Esophagus muscularis mucosa (tissue), 4 donors: ENCODE results near the gene CAMK1D. TPM values are rescaled to one million over a fixed set of nuclear protein-coding genes. Genes with fewer than 3 reads are reported as not detected.

Experiments
- DNase-seq: peaks from one replicate; pipeline ENCODE4 v3.0.0-alpha.2; 2017; ENCODE audit errors: extremely low spot score
- H3K27ac ChIP-seq, 4 donors: fragments of 200-600 bp; sonication (generic); replicated peaks in 1 of 4; 1 replicate in 3 of 4; 2 replicates in 1 of 4; pipeline ENCODE4 v1.5.1; 2016 to 2019; ENCODE audit warnings: mild to moderate bottlenecking in 1 of 4
- H3K27me3 ChIP-seq, 4 donors: fragments of 200-600 bp; sonication (generic); one replicate each; pipeline versions ENCODE4 v1.5.1 to v1.6.0; 2016 to 2019
- H3K36me3 ChIP-seq, 4 donors: fragments of 200-600 bp; sonication (generic); one replicate each; pipeline ENCODE4 v1.5.1; 2016 to 2019
- H3K4me1 ChIP-seq, 4 donors: fragments of 200-600 bp; sonication (generic); one replicate each; pipeline ENCODE4 v1.5.1; 2016 to 2019
- H3K4me3 ChIP-seq, 4 donors: fragments of 200-600 bp; sonication (generic); 1 replicate in 2 of 4; 2 replicates in 2 of 4; pipeline ENCODE4 v1.5.1; 2016 to 2019; ENCODE audit warnings: mild to moderate bottlenecking in 4 of 4, moderate library complexity in 1 of 4
- H3K9me3 ChIP-seq, 4 donors: fragments of 200-600 bp; sonication (generic); 1 replicate in 3 of 4; 2 replicates in 1 of 4; pipeline ENCODE4 v1.5.1; 2016 to 2019
- EP300 ChIP-seq: sonication (generic); formaldehyde crosslinking; IDR thresholded peaks from one replicate; pipeline ENCODE4 v1.6.1; 2017; ENCODE audit warnings: antibody characterized with exemption
- POLR2A ChIP-seq: fragments of 450-650 bp; IDR thresholded peaks from one replicate; pipeline ENCODE4 v1.6.1; 2017; ENCODE audit warnings: antibody characterized with exemption, moderate library complexity, mild to moderate bottlenecking, low read depth
- POLR2AphosphoS5 ChIP-seq, 2 donors: sonication (generic); formaldehyde crosslinking; IDR thresholded peaks; one replicate each; pipeline ENCODE4 v1.6.1; 2017; ENCODE audit warnings: antibody characterized with exemption in 2 of 2
- WGBS: methylation state at CpG from one replicate; pipeline ENCODE4 v1.1.5; 2018; 5-methylcytosine and 5-hydroxymethylcytosine counted together
- intact Hi-C: fragments of 100-400 bp; cut with DNase I; formaldehyde crosslinking; loops from one replicate; pipeline ENCODE4 v1.15.1; 2023
- total RNA-seq, 4 donors: library from RNA; depleted of rRNA; stranded (reverse); fragments of >200 nt; gene quantifications; one replicate each; pipeline versions ENCODE4 v1.1.0 to v1.2.1, GENCODE V29; 2016
- TF ChIP-seq, protein P1 (sequence below), 3 experiments: fragments of 200-600 bp in 2 of 3; fragments of 450-650 bp in 1 of 3; sonication (generic) in 2 of 3; IDR thresholded peaks; one replicate each; pipeline ENCODE4 v1.5.1; 2017 to 2019; ENCODE audit warnings: antibody characterized with exemption in 3 of 3, mild to moderate bottlenecking in 2 of 3, moderate library complexity in 1 of 3

The CAMK1D gene
- total RNA-seq, 4 donors from 2014 or later = 8.4 to 15.4 (median 11.3) TPM

- H3K27ac ChIP-seq = no peak overlapping the region
- intact Hi-C loops = no loop called here
- 66% methylated on average over 8 of the region's 14 CpGs for whole genome bisulfite sequencing
- TF ChIP-seq POLR2AphosphoS5 (IDR thresholded peaks at IDR 0.05) (no peak), EP300 (no peak), POLR2A (no peak)
- TF ChIP-seq, protein P1, sequence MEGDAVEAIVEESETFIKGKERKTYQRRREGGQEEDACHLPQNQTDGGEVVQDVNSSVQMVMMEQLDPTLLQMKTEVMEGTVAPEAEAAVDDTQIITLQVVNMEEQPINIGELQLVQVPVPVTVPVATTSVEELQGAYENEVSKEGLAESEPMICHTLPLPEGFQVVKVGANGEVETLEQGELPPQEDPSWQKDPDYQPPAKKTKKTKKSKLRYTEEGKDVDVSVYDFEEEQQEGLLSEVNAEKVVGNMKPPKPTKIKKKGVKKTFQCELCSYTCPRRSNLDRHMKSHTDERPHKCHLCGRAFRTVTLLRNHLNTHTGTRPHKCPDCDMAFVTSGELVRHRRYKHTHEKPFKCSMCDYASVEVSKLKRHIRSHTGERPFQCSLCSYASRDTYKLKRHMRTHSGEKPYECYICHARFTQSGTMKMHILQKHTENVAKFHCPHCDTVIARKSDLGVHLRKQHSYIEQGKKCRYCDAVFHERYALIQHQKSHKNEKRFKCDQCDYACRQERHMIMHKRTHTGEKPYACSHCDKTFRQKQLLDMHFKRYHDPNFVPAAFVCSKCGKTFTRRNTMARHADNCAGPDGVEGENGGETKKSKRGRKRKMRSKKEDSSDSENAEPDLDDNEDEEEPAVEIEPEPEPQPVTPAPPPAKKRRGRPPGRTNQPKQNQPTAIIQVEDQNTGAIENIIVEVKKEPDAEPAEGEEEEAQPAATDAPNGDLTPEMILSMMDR (IDR thresholded peaks at IDR 0.05) = no peak
- no peak overlapping the region for H3K4me3 ChIP-seq
- peaks cover 12 to 44% (median 34%) of the 10 kb centered on the region in 4 donors for H3K4me1 ChIP-seq
- no peak for DNase-seq
- no peaks in the 10 kb centered on the region for H3K36me3 ChIP-seq
- no peaks in the 10 kb centered on the region for H3K27me3 ChIP-seq
- H3K9me3 ChIP-seq = no peaks in the 10 kb centered on the region
These were observed 498.1 kb downstream of the CAMK1D start for GRCh38 chr10:12847361-12847975.

GRCh38 chr10:12848439-12849173, 499.3 kb downstream of the CAMK1D start:
- no peak for DNase-seq
- no peak overlapping the region for H3K4me3 ChIP-seq
- TF ChIP-seq EP300 = no peak
- TF ChIP-seq, protein P1 (IDR thresholded peaks at IDR 0.05) = no peak
- TF ChIP-seq POLR2AphosphoS5 (IDR thresholded peaks at IDR 0.05) = no peak
- TF ChIP-seq POLR2A = no peak
- no peaks in the 10 kb centered on the region for H3K36me3 ChIP-seq
- H3K9me3 ChIP-seq = no peaks in the 10 kb centered on the region
- H3K27me3 ChIP-seq = no peaks in the 10 kb centered on the region
- WGBS = 92% methylated on average over 10 of the region's 11 CpGs
- peaks cover 12 to 44% (median 34%) of the 10 kb centered on the region in 4 donors for H3K4me1 ChIP-seq
- H3K27ac ChIP-seq = peak overlapping the region in 1 of 4 donors; percentile 51
- intact Hi-C loops = no loop called here

- intact Hi-C loops = no loop called here
- Histone ChIP-seq H3K27ac (peak overlapping the region in 1 of 4 donors; percentile 51), H3K27me3 (no peaks in the 10 kb centered on the region), H3K4me1 (peaks cover 9 to 38% (median 30%) of the 10 kb centered on the region in 4 donors), H3K4me3 (no peak overlapping the region), H3K36me3 (no peaks in the 10 kb centered on the region), H3K9me3 (no peaks in the 10 kb centered on the region)
- TF ChIP-seq, protein P1 (IDR thresholded peaks at IDR 0.05) = no peak
- TF ChIP-seq POLR2AphosphoS5 (IDR thresholded peaks at IDR 0.05) (no peak), POLR2A (no peak), EP300 (no peak)
- 43% methylated on average over 20 of the region's 20 CpGs for WGBS
- DNase-seq = no peak
These were observed 500.2 kb downstream of the CAMK1D start for GRCh38 chr10:12849319-12850181.

- 81% methylated on average over 2 of the region's 2 CpGs for WGBS
These were observed 503.3 kb downstream of the CAMK1D start for GRCh38 chr10:12852687-12853086.

More at GRCh38 chr10:12852687-12853086, 503.3 kb downstream of the CAMK1D start:
- no peak overlapping the region for H3K4me3 ChIP-seq
- H3K36me3 ChIP-seq = no peaks in the 10 kb centered on the region
- no peaks in the 10 kb centered on the region for H3K27me3 ChIP-seq
- no peaks in the 10 kb centered on the region for H3K9me3 ChIP-seq
- peaks cover 4 to 22% (median 19%) of the 10 kb centered on the region in 4 donors for H3K4me1 ChIP-seq
- H3K27ac ChIP-seq = no peak overlapping the region
- intact Hi-C loops = no loop called here
- TF ChIP-seq, protein P1 (IDR thresholded peaks at IDR 0.05) = no peak
- no peak for TF ChIP-seq POLR2AphosphoS5 (IDR thresholded peaks at IDR 0.05)
- no peak for TF ChIP-seq POLR2A
- no peak for TF ChIP-seq EP300
- DNase-seq = no peak
